Pulmonary artery endothelial cell (primary cell): ENCODE results near the gene CNTNAP2. TPM values are rescaled to one million over a fixed set of nuclear protein-coding genes. Genes with fewer than 3 reads are reported as not detected.

Experiments used
- DNase-seq: peaks from one replicate; pipeline ENCODE4 v3.0.0-alpha.2; 2011; ENCODE audit warnings: low read depth, low spot score
- total RNA-seq: library from RNA; depleted of rRNA; stranded (reverse); fragments of >200 nt; gene quantifications from 2 replicates; pipeline ENCODE4 v1.2.3, GENCODE V29; 2014

CNTNAP2 gene
- total RNA-seq, 1 donor from 2014 or later: not detected

- DNase-seq: no peak
Measured at GRCh38 chr7:148163246-148163645, 2046.6 kb downstream of the CNTNAP2 start.

GRCh38 chr7:148172920-148173319 is 2056.3 kb downstream of the CNTNAP2 start:
- DNase-seq: no peak

GRCh38 chr7:148173369-148173768 is 2056.8 kb downstream of the CNTNAP2 start:
- DNase-seq: no peak

- DNase-seq: no peak
Measured at GRCh38 chr7:148174376-148174775, 2057.8 kb downstream of the CNTNAP2 start.

- DNase-seq: no peak
Measured at GRCh38 chr7:148175512-148175911, 2058.9 kb downstream of the CNTNAP2 start.

GRCh38 chr7:148177972-148178371 is 2061.4 kb downstream of the CNTNAP2 start:
- no peak for DNase-seq

- DNase-seq: no peak
Measured at GRCh38 chr7:148180075-148180474, 2063.5 kb downstream of the CNTNAP2 start.

- DNase-seq: no peak
Measured at GRCh38 chr7:148182264-148182663, 2065.7 kb downstream of the CNTNAP2 start.

- no peak for DNase-seq
Measured at GRCh38 chr7:148185041-148185440, 2068.4 kb downstream of the CNTNAP2 start.

- DNase-seq: no peak
Measured at GRCh38 chr7:148187471-148187870, 2070.9 kb downstream of the CNTNAP2 start.

GRCh38 chr7:148191391-148192065 is 2074.9 kb downstream of the CNTNAP2 start:
- DNase-seq: no peak

GRCh38 chr7:148192491-148192890 is 2075.9 kb downstream of the CNTNAP2 start:
- no peak for DNase-seq

GRCh38 chr7:148201992-148202391 is 2085.4 kb downstream of the CNTNAP2 start:
- DNase-seq: no peak

GRCh38 chr7:148204639-148205304 is 2088.2 kb downstream of the CNTNAP2 start:
- no peak for DNase-seq

- no peak for DNase-seq
Measured at GRCh38 chr7:148209643-148210190, 2093.1 kb downstream of the CNTNAP2 start.

GRCh38 chr7:148210804-148211325 is 2094.3 kb downstream of the CNTNAP2 start:
- DNase-seq: no peak

- DNase-seq: no peak
Measured at GRCh38 chr7:148211740-148212151, 2095.1 kb downstream of the CNTNAP2 start.

GRCh38 chr7:148212731-148213130 is 2096.1 kb downstream of the CNTNAP2 start:
- DNase-seq: no peak

- DNase-seq: no peak
Measured at GRCh38 chr7:148214101-148214500, 2097.5 kb downstream of the CNTNAP2 start.

- DNase-seq: no peak
Measured at GRCh38 chr7:148218603-148219002, 2102.0 kb downstream of the CNTNAP2 start.

GRCh38 chr7:148222721-148223120 is 2106.1 kb downstream of the CNTNAP2 start:
- no peak for DNase-seq

- DNase-seq: no peak
Measured at GRCh38 chr7:148223160-148223559, 2106.6 kb downstream of the CNTNAP2 start.

GRCh38 chr7:148223738-148224137 is 2107.1 kb downstream of the CNTNAP2 start:
- no peak for DNase-seq
